ENCODE measurements around the gene SCLY. TPM values are rescaled to one million over a fixed set of nuclear protein-coding genes. Genes with fewer than 3 reads are reported as not detected.
A peak's percentile ranks its signal among the peaks of the same experiment; 100 is the strongest.

The SCLY gene
- total and polyA plus RNA-seq, 2 of the 8 experiments (the other 6 are each of a cell fraction or from before 2014, with no cell fraction given) = 79.0 to 79.5 TPM

DNA sequence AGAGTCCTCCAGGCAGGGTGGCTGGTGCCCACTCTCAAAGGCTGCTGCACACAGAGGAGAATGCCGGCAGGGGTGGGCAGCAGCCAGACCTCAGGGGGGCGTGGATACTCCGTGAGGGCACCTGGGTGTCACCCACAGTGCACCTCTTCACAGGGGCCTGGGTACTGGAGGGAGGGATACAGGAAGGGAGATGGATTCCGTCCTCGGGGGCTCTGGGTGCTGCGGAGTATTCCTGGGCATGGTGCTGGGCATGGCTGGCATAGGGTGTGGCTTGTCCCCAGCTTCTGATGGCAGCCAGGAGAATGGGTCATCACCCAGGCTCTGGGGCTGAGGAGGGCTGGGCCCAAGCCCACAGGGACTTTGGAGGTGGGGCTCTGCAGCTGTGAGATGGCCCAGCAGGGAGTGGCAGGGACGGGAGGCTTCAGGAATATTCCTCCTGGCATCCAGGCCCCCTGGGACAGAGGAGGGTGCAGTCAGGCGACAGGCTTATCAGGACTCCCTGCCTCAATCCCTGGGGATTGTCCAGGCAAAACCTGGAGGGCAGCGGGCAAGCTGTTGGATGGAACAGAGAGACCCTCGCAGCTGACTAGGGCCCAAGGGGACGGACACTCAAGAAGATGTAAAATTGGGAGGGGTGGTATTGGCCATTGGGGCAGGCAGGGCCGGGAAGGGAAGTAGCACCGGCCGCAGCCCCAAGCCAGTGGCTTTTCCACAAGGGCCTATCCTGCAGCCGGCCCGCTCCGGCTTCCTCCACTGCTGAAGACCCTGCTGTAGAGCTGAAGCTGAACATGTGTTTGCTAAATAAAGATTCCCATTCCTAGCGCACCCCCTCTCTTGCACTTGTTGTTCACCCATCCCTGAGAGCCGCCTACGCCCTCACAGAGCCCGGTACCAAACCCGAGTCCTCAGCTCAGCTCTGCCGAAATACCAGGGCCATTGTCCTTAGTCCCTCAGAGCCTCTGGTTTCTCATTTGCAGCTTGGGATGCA lies 72.0 kb downstream of the SCLY start:
- Histone ChIP-seq H3K4me3 (ENCODE audit: extremely low read depth in 1 of 4, insufficient read depth in 2 of 4, low read depth in 3 of 4, low read length in 4 of 4) (no peak overlapping the region), H3K9ac (replicated peaks in 1 of 4; ENCODE audit: extremely low read depth in 1 of 4, low read depth in 3 of 4, low read length in 3 of 4) (no peak overlapping the region), H3K4ac (replicated peaks; ENCODE audit: insufficient read length, low read depth, low read length) (no peak overlapping the region), H3K4me1 (replicated peaks in 1 of 4; ENCODE audit: control insufficient read depth in 3 of 4, insufficient read depth in 4 of 4, low read length in 3 of 4) (peaks cover 0 to 13% (median 0%) of the 10 kb centered on the region in 4 experiments; a peak in 2 of 7 replicates), H3K27ac (ENCODE audit: low read depth, low read length) (no peak overlapping the region), H4K20me1 (replicated peaks in 1 of 2; ENCODE audit: control insufficient read depth in 1 of 2, insufficient read depth in 2 of 2, low read length in 2 of 2) (peaks cover 0 to 1% of the 10 kb centered on the region in 2 experiments), H3K56ac (replicated peaks; ENCODE audit: insufficient read length, low read depth, low read length) (no peak overlapping the region), H3K23me2 (ENCODE audit: low read depth, low read length) (no peaks in the 10 kb centered on the region), H3K4me2 (ENCODE audit: insufficient read depth in 1 of 2, low read depth in 2 of 2, low read length in 2 of 2) (no peak overlapping the region), H4K5ac (ENCODE audit: insufficient read length, low read depth, low read length) (no peak overlapping the region), H3K18ac (ENCODE audit: extremely low read depth, low read length) (no peak overlapping the region), H3K79me2 (ENCODE audit: control insufficient read depth in 1 of 2, insufficient read depth in 2 of 2, low read length in 2 of 2) (no peaks in the 10 kb centered on the region), H2BK5ac (ENCODE audit: low read depth, low read length) (no peak overlapping the region), H3K79me1 (ENCODE audit: low read depth, low read length) (no peaks in the 10 kb centered on the region), H2AK5ac (ENCODE audit: low read depth, low read length) (no peak overlapping the region), H3K23ac (ENCODE audit: insufficient read length) (no peak overlapping the region), H2BK120ac (replicated peaks; ENCODE audit: low read depth, low read length) (no peak overlapping the region), H3K36me3 (ENCODE audit: control insufficient read depth in 2 of 4, insufficient read depth in 4 of 4, low read length in 3 of 4) (no peaks in the 10 kb centered on the region), H4K91ac (replicated peaks; ENCODE audit: insufficient read length, low read length) (no peak overlapping the region), H4K8ac (ENCODE audit: extremely low read depth, insufficient read depth, low read length) (peak overlapping the region; percentile 65; the same call in 1 of the 2 replicates), H3K14ac (ENCODE audit: insufficient read length) (no peak overlapping the region), H2BK20ac (ENCODE audit: low read length) (no peak overlapping the region), H3K9me3 (ENCODE audit: insufficient read depth in 2 of 2, low read depth in 1 of 2, low read length in 1 of 2) (no peaks in the 10 kb centered on the region), H2BK15ac (ENCODE audit: low read length) (no peak overlapping the region), H3K27me3 (replicated peaks in 1 of 4; ENCODE audit: control insufficient read depth in 3 of 4, extremely low read depth in 1 of 4, insufficient read depth in 3 of 4, low read length in 3 of 4) (no peaks in the 10 kb centered on the region), H2BK12ac (ENCODE audit: low read depth, low read length) (no peak overlapping the region), H2AFZ (ENCODE audit: low read length) (no peak overlapping the region)
- DNase-seq (ENCODE audit: low read depth in 1 of 2, low spot score in 2 of 2) (no peak), FAIRE-seq (no peak)
- 88% methylated on average over 23 of the region's 23 CpGs; no CpG with 5 or more reads in 1 of the 2 experiments for whole genome bisulfite sequencing, 2 experiments (ENCODE audit: extremely low coverage in 1 of 2, insufficient coverage in 1 of 2, insufficient read length in 1 of 2, insufficient replicate concordance in 2 of 2, low coverage in 1 of 2, low lambda C conversion rate in 2 of 2, missing lambda C conversion rate in 1 of 2)
- ChIA-PET POLR2A (ENCODE audit: partially characterized antibody) (interaction anchor here (0.6 kb wide), 1 partner anchor 97 kb away, joined by 3 read pairs; no protein-coding TSS in a partner anchor), CTCF (ENCODE audit: partially characterized antibody) (interaction anchor here (1.1 to 3.1 kb wide), 7 partner anchors 12 to 35 kb away, joined by 3 to 24 read pairs (median 4); no protein-coding TSS in a partner anchor)
- no peak for TF ChIP-seq BACH1 (IDR thresholded peaks at IDR 0.05; ENCODE audit: low read length)
- TF ChIP-seq PHF8 (conservative IDR thresholded peaks at IDR 0.05; ENCODE audit: low read depth, low read length) = no peak
- no peak for TF ChIP-seq POLR2AphosphoS5 (IDR thresholded peaks at IDR 0.05; ENCODE audit: low read depth, low read length)
- TF ChIP-seq ZNF274 (IDR thresholded peaks at IDR 0.05; ENCODE audit: borderline replicate concordance, extremely low read depth, low read length) = no peak
- TF ChIP-seq MAFK (IDR thresholded peaks at IDR 0.05; ENCODE audit: low read depth, low read length) = no peak
- TF ChIP-seq FOSL1 (IDR thresholded peaks at IDR 0.05; ENCODE audit: insufficient read depth, low read depth, low read length) = no peak
- TF ChIP-seq TAF7 (optimal IDR thresholded peaks at IDR 0.05; ENCODE audit: borderline replicate concordance, low read depth, low read length) = no peak
- no peak for TF ChIP-seq EGR1 (IDR thresholded peaks at IDR 0.05; ENCODE audit: borderline replicate concordance, low read depth, low read length)
- no peak for TF ChIP-seq SAP30 (IDR thresholded peaks at IDR 0.05; ENCODE audit: insufficient read depth, insufficient replicate concordance, low read length)
- no peak for TF ChIP-seq CTBP2 (IDR thresholded peaks at IDR 0.05; ENCODE audit: borderline replicate concordance, insufficient read depth, insufficient read length, low read length)
